NOMO-1 (cell line): Measurements from ENCODE around the gene PTGES2.

Experiments
- DNase-seq, 2 experiments: peaks; one replicate each; lab custom pipeline; 2025; ENCODE audit not compliant: unreplicated experiment in 2 of 2; lab: John Stamatoyannopoulos, UW

The PTGES2 gene

DNA sequence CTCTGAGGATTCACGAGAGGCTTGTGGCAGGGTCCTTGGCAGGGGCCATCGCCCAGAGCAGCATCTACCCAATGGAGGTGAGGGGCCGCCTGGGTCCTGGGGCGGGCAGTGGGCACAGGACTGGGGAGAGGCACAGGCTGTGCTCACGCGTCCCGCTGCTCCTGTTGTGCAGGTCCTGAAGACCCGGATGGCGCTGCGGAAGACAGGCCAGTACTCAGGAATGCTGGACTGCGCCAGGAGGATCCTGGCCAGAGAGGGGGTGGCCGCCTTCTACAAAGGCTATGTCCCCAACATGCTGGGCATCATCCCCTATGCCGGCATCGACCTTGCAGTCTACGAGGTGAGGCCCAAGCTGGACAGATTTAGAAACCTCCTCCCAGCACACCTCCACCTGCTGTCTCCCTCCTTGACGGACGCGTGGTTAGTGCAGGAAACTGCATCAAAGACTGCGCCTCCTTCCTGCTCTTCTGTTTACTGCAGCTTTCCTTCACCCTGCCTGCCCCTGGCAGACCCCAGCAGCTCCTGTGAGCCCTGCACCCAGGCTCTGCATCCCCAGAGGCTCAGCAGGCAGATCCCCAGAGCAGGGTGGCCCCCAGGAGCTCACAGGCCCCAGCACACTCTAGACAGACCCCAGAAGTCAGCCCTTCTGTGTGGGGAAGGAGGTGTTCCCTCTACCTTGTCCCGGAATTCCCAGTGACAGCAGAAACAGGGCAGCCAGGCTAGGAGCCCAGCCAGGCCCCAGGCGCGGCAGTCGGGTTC lies 21.2 kb downstream of the PTGES2 start:
- no peak for DNase-seq

DNA sequence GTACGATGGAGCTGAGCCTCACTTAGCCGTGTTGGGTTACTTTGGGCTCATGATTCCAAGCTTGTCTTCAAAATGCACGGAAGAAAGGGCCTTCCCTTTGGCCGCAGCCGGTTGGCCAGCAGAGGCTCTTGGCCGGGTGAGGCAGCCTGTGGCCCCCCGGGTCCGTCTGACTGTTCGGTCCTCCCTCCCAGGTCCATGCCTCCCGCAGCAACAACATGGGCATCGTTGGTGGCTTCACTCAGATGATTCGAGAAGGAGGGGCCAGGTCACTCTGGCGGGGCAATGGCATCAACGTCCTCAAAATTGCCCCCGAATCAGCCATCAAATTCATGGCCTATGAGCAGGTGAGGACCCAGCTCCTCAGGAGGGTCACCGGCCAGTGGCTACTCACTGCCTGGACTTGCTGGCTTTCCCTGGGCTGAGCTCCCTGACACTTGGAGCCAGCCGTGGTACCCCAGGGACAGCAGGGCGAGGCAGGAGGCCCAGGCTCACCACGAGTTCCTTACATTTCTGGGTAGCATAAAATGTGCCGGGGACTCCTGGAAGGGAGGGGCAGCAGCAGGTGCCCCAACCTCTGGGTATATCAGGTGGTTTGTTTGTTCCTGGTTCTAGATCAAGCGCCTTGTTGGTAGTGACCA lies 21.9 kb downstream of the PTGES2 start:
- DNase-seq: no peak

DNA sequence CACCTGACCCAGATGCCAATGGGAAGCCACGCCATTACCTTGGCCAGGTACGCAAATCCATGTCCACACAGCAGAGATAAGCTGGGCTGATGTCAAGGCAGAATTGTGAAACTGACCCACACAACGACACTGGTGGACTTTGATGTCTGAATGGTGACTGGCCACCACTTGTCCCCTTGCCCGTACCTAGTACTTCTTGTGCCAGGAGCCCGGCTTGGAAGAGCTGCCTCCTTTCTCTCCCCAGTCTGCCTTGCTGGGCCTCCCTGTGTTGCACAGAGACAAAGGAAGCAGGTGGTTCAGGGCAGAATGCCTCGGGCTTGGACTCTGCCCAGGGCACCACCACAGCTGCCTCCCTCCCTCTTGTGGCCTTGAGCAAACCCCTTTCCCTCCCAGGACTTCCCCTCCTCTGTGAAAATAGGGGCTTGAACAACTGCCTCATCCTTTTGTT lies 23.3 kb downstream of the PTGES2 start:
- DNase-seq: no peak

DNA sequence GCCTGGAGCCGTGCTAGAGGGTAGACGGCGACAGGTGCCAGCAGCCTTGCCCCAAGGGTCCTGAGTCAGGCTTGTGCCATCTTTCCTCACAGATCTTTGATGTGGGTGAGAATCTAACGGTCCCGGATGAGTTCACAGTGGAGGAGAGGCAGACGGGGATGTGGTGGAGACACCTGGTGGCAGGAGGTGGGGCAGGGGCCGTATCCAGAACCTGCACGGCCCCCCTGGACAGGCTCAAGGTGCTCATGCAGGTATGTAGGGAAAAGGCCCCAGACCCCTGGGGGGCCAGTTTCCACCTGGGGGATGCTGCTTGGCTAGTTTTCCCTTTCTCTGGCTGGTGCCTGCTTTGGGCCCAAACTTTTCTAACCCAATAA lies 24.0 kb downstream of the PTGES2 start:
- no peak for DNase-seq

GRCh38 chr9:128102861-128103588 lies 24.5 kb downstream of the PTGES2 start:
- DNase-seq: no peak

GRCh38 chr9:128102196-128102595 lies 25.3 kb downstream of the PTGES2 start:
- DNase-seq: no peak

GRCh38 chr9:128101690-128102089 lies 25.8 kb downstream of the PTGES2 start:
- DNase-seq: no peak

- DNase-seq: no peak
Measured at GRCh38 chr9:128101231-128101661, 26.3 kb downstream of the PTGES2 start.

DNA sequence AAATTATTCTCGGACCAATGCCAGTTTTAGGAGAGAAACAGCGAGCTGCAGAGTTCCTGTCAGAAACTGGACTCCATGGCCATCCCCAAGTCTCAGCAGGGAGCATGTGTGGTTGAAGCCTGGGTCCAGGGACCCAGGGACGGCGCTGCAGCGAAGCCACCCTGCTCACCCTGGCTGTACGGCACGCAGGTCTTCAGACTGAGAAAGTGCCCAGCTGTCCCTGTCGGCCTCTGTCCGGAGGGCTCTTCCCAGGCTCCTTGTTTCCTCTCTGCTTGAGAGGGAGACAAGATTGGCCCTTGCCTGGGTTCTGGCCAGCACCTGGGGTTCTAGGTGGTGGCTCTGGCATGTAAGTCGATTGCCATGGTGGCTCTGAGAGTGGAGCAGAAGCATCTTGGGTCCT lies 26.9 kb downstream of the PTGES2 start:
- DNase-seq: no peak

GRCh38 chr9:128099932-128100491 lies 27.5 kb downstream of the PTGES2 start:
- no peak for DNase-seq

- DNase-seq: no peak
Measured at GRCh38 chr9:128099231-128099931, 28.1 kb downstream of the PTGES2 start.

GRCh38 chr9:128098297-128099230 lies 29.0 kb downstream of the PTGES2 start:
- DNase-seq: peak; percentile 89 to 91

DNA sequence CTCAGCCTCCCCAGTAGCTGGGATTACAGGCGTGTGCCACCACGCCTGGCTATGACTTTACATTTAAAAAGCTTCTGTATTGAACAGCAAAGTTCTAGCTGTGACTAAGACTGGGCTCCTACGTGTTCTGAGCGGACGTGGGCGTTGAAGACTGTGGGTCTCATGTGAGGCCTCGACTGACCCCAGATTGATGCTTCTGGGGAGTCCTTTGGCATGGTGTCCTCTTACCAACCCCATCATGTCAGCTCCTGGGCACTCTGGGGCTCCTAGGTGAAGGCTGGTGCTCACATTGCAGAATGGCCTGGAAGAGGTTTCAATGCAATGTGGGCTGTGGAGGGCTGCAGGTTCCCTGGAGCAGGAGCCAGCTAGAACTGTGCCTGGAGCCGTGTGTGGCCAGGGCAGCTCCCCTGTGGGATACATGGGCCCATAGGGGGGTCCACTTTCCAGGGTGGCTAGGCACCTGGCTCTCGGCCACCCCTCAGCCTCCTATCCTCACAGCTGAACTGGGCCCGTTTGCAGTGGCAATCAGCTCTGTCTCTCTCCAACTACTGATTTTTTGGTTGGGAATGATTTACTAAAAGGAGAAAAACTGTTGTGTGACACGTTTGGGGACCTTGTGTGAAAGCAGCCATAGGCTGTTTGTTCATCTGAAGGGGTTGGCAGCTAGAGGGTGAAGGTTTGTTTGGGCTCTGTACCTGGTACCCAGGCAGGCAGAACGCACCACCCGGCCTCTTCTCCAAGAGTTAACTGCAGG lies 29.8 kb downstream of the PTGES2 start:
- no peak for DNase-seq

DNA sequence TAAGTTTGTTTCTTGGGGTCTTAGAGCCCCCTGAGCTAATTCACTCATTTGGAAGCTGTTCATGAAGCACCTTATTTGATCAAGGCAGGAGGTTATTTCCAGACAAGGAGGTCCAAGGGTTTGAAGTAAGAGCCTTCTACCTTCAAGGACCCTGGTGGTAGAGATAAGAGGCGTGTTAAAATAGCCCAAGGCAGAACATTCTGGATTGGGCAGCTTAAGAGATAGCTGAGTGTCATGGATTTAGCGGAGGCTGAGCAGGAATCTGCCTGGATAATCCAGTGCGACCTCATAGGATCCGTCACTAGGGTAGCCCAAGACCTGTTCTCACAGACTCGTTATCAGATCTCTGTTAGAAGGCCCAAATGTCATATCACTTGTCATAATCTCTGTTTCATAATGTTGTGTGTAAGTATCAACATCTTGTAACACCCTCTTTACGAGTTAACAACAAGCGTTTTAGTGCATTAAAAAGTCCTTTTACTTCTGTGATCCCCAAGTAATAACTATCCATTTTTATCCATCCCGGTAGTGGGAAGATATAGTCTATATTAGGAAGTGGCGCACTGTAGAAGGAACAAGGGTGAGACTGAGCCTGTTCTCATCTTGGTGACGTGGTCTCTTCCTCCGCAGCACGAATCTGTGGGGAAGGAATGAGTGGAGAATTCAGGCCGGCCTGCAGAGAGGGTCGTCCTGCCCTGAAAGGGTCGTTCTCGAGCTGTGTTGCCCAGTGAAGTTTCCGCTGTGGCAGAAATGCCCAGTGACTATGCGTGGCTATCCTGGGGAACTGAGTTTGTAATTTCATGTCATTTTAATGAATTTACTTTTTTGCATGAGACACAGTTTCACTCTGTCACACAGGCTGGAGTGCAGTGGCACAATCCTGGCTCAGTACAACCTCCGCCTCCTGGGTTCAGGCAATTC lies 30.7 kb downstream of the PTGES2 start:
- no peak for DNase-seq

GRCh38 chr9:128094950-128095544 lies 32.5 kb downstream of the PTGES2 start:
- DNase-seq: no peak

GRCh38 chr9:128094166-128094949 lies 33.2 kb downstream of the PTGES2 start:
- DNase-seq: peak; percentile 95 to 97

DNA sequence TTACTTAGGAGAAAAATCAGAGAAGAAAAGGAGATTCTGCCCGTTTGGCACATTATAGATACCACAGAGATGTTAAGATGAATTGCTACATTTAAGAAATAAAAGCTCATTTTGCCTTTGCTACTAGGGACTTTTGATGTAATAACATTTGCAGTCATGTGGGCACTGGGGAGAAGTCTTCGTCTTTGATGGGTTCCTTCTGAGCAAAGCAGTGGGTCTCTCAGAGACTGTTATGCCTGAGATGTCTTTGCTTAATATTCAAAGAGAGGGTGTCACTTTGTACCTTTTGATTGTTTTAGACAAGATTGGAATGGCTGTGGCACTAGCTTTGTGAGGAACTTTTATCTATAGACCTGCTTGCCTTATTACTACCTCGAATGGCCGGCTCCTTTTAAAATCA lies 34.5 kb downstream of the PTGES2 start:
- DNase-seq: no peak
